GM23338 (cell line): ENCODE data around the gene BCLAF3.

ENCODE experiments used
- CREB1 ChIP-seq: fragments of 250-450 bp; sonication (Bioruptor Pico); IDR thresholded peaks from 2 replicates; pipeline ENCODE4 v1.5.0; 2020; ENCODE audit warnings: low read depth, mild to moderate bottlenecking, moderate library complexity
- ETS1 ChIP-seq: IDR thresholded peaks from 2 replicates; pipeline ENCODE4 v1.6.1; 2016; ENCODE audit warnings: antibody characterized with exemption
- EZH2 ChIP-seq: fragments of 200-600 bp; sonication (generic); IDR thresholded peaks from one replicate; pipeline ENCODE4 v1.8.0; 2017; ENCODE audit warnings: antibody characterized with exemption, mild to moderate bottlenecking, low read depth; ENCODE audit not compliant: unreplicated experiment
- EZH2phosphoT487 ChIP-seq: fragments of 200-600 bp; sonication (generic); IDR thresholded peaks from one replicate; pipeline ENCODE4 v1.8.1; 2018; ENCODE audit warnings: antibody characterized with exemption; ENCODE audit not compliant: unreplicated experiment
- JUNB ChIP-seq: IDR thresholded peaks from one replicate; pipeline ENCODE4 v1.6.1; 2016; ENCODE audit warnings: antibody characterized with exemption; ENCODE audit not compliant: unreplicated experiment
- NANOG ChIP-seq: IDR thresholded peaks from 2 replicates; pipeline ENCODE4 v1.6.1; 2016; ENCODE audit warnings: antibody characterized with exemption, borderline replicate concordance
- POLR2AphosphoS5 ChIP-seq: IDR thresholded peaks from 2 replicates; pipeline ENCODE4 v1.6.1; 2016; ENCODE audit warnings: antibody characterized with exemption, low read depth
- REST ChIP-seq: IDR thresholded peaks from one replicate; pipeline ENCODE4 v1.6.1; 2018; ENCODE audit warnings: antibody characterized with exemption; ENCODE audit not compliant: unreplicated experiment
- STAT1 ChIP-seq: IDR thresholded peaks from one replicate; pipeline ENCODE4 v1.6.1; 2016; ENCODE audit warnings: antibody characterized with exemption; ENCODE audit not compliant: unreplicated experiment
- ZNF114 ChIP-seq: fragments of 250-450 bp; sonication (Bioruptor Pico); IDR thresholded peaks from 2 replicates; pipeline ENCODE4 v1.5.0; 2020; ENCODE audit warnings: mild to moderate bottlenecking, moderate library complexity
- ZNF331 ChIP-seq: fragments of 250-450 bp; sonication (Bioruptor Pico); IDR thresholded peaks from 2 replicates; pipeline ENCODE4 v1.5.0; 2020; ENCODE audit warnings: low read depth, mild to moderate bottlenecking, moderate library complexity
- ZNF462 ChIP-seq: fragments of 250-450 bp; sonication (Bioruptor Pico); IDR thresholded peaks from 2 replicates; pipeline ENCODE4 v1.5.0; 2020; ENCODE audit warnings: mild to moderate bottlenecking, moderate library complexity
- TF ChIP-seq, protein P1 (sequence below), 2 experiments: fragments of 200-600 bp in 1 of 2; sonication (generic) in 1 of 2; conservative IDR thresholded peaks; 2 replicates each; pipeline versions ENCODE4 v1.5.1 to v1.6.1; 2016 to 2017; ENCODE audit warnings: antibody characterized with exemption in 2 of 2, low read depth in 2 of 2, mild to moderate bottlenecking in 2 of 2, moderate library complexity in 1 of 2

GRCh38 chrX:20016616-20016945 lies 25.7 kb upstream of the BCLAF3 start:
- TF ChIP-seq EZH2, result no peak
- TF ChIP-seq, protein P1, sequence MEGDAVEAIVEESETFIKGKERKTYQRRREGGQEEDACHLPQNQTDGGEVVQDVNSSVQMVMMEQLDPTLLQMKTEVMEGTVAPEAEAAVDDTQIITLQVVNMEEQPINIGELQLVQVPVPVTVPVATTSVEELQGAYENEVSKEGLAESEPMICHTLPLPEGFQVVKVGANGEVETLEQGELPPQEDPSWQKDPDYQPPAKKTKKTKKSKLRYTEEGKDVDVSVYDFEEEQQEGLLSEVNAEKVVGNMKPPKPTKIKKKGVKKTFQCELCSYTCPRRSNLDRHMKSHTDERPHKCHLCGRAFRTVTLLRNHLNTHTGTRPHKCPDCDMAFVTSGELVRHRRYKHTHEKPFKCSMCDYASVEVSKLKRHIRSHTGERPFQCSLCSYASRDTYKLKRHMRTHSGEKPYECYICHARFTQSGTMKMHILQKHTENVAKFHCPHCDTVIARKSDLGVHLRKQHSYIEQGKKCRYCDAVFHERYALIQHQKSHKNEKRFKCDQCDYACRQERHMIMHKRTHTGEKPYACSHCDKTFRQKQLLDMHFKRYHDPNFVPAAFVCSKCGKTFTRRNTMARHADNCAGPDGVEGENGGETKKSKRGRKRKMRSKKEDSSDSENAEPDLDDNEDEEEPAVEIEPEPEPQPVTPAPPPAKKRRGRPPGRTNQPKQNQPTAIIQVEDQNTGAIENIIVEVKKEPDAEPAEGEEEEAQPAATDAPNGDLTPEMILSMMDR (conservative IDR thresholded peaks at IDR 0.05; ENCODE audit: low read depth in 2 of 2), result no peak
- no peak for TF ChIP-seq POLR2AphosphoS5
- TF ChIP-seq EZH2phosphoT487, result no peak
- TF ChIP-seq REST, result no peak
- TF ChIP-seq NANOG, result no peak
- TF ChIP-seq STAT1, result no peak
- TF ChIP-seq JUNB, result no peak
- no peak for TF ChIP-seq CREB1 (CRISPR knock-in tag)
- no peak for TF ChIP-seq ZNF331 (CRISPR knock-in tag)
- no peak for TF ChIP-seq ZNF114 (CRISPR knock-in tag)
- no peak for TF ChIP-seq ETS1
- TF ChIP-seq ZNF462 (CRISPR knock-in tag), result no peak
